ENCODE measurements around the gene NGF.

The NGF gene

GRCh38 chr1:115327270-115327669 lies 10.8 kb downstream of the NGF start:
- TF ChIP-seq CTCF (IDR thresholded peaks at IDR 0.05; ENCODE audit: low read depth, low read length, missing control alignments) = no peak
- no peak for DNase-seq (ENCODE audit: extremely low read depth, low read depth)
- H3K4me3 ChIP-seq (replicated peaks; ENCODE audit: low read depth, low read length) = no peak overlapping the region

- no peak for DNase-seq (ENCODE audit: extremely low read depth, low read depth)
- H3K4me3 ChIP-seq (replicated peaks; ENCODE audit: low read depth, low read length) = no peak overlapping the region
- no peak for TF ChIP-seq CTCF (IDR thresholded peaks at IDR 0.05; ENCODE audit: low read depth, low read length, missing control alignments)
Measured at GRCh38 chr1:115326419-115326818, 11.6 kb downstream of the NGF start.

GRCh38 chr1:115325874-115326273 lies 12.2 kb downstream of the NGF start:
- H3K4me3 ChIP-seq (replicated peaks; ENCODE audit: low read depth, low read length) = no peak overlapping the region
- DNase-seq (ENCODE audit: extremely low read depth, low read depth) = no peak
- no peak for TF ChIP-seq CTCF (IDR thresholded peaks at IDR 0.05; ENCODE audit: low read depth, low read length, missing control alignments)

- no peak for DNase-seq (ENCODE audit: extremely low read depth, low read depth)
- TF ChIP-seq CTCF (IDR thresholded peaks at IDR 0.05; ENCODE audit: low read depth, low read length, missing control alignments) = no peak
- no peak overlapping the region for H3K4me3 ChIP-seq (replicated peaks; ENCODE audit: low read depth, low read length)
Measured at GRCh38 chr1:115324649-115325420, 13.2 kb downstream of the NGF start.

GRCh38 chr1:115323366-115324004 lies 14.6 kb downstream of the NGF start:
- no peak for DNase-seq (ENCODE audit: extremely low read depth, low read depth)
- H3K4me3 ChIP-seq (replicated peaks; ENCODE audit: low read depth, low read length) = no peak overlapping the region
- no peak for TF ChIP-seq CTCF (IDR thresholded peaks at IDR 0.05; ENCODE audit: low read depth, low read length, missing control alignments)

- TF ChIP-seq CTCF (IDR thresholded peaks at IDR 0.05; ENCODE audit: low read depth, low read length, missing control alignments) = no peak
- no peak for DNase-seq (ENCODE audit: extremely low read depth, low read depth)
- H3K4me3 ChIP-seq (replicated peaks; ENCODE audit: low read depth, low read length) = no peak overlapping the region
Measured at GRCh38 chr1:115322631-115323030, 15.4 kb downstream of the NGF start.

All from HFF-Myc (cell line).